Psoas muscle (tissue), 8 donors: Measurements from ENCODE around the gene TTC19. TPM values are rescaled to one million over a fixed set of nuclear protein-coding genes. Genes with fewer than 3 reads are reported as not detected.

Experiments used
- ATAC-seq, 4 donors: fragments of 200-7000 bp; cut with Tn5 transposase; one replicate each; pipeline ENCODE4 v1.9.1; 2020; ENCODE audit warnings: moderate library complexity in 3 of 4, mild to moderate bottlenecking in 2 of 4
- DNase-seq, 2 donors: peaks; one replicate each; pipeline ENCODE4 v3.0.0-alpha.2; 2020
- H3K27ac ChIP-seq: fragments of 200-600 bp; one replicate; pipeline ENCODE4 v1.8.0; 2022
- H3K27me3 ChIP-seq, 3 donors: fragments of 200-600 bp in 1 of 3; one replicate each; pipeline versions ENCODE4 v1.6.1 to v1.8.0; 2013 to 2022; ENCODE audit warnings: low read length in 2 of 3, mild to moderate bottlenecking in 2 of 3, moderate library complexity in 1 of 3; ENCODE audit not compliant: insufficient read depth in 3 of 3
- H3K36me3 ChIP-seq, 2 donors: fragments of 200-600 bp in 1 of 2; one replicate each; pipeline versions ENCODE4 v1.6.1 to v1.8.0; 2013 to 2022; ENCODE audit warnings: low read depth in 1 of 2, mild to moderate bottlenecking in 1 of 2, moderate library complexity in 1 of 2; ENCODE audit not compliant: insufficient read depth in 1 of 2
- H3K4me1 ChIP-seq: fragments of 200-600 bp; one replicate; pipeline ENCODE4 v1.8.0; 2022
- H3K4me3 ChIP-seq: fragments of 200-600 bp; one replicate; pipeline ENCODE4 v1.8.0; 2022; ENCODE audit warnings: mild to moderate bottlenecking
- H3K9me3 ChIP-seq: fragments of 200-600 bp; one replicate; pipeline ENCODE4 v1.8.0; 2022
- WGBS, 3 donors: extraction: QIAGEN DNeasy Blood & Tissue Kit; methylation state at CpG; one replicate each; pipeline versions ENCODE4 v1.1.6 to v1.1.7; 2013; 5-methylcytosine and 5-hydroxymethylcytosine counted together
- intact Hi-C, 2 donors: fragments of 100-400 bp; cut with DNase I; formaldehyde crosslinking; loops; one replicate each; pipeline versions ENCODE4 v1.11.0 to v1.14.2; 2022
- polyA plus RNA-seq, 3 donors: library from polyadenylated mRNA; stranded (reverse); fragments of 200-250 nt; gene quantifications; one replicate each; pipeline ENCODE4 v1.2.3, GENCODE V29; 2013
- total RNA-seq, 4 donors: library from RNA; stranded (reverse); fragmentation: NEBNext Ultra II Directional in 2 of 4; extraction: Animal tissue kit (Norgen Biotek cat#: 25700) in 2 of 4; gene quantifications; one replicate each; pipeline versions ENCODE4 v1.2.1 to v1.2.4, GENCODE V29; 2021 to 2023
- TF ChIP-seq, protein P1 (sequence below): fragments of 200-600 bp; IDR thresholded peaks from one replicate; pipeline ENCODE4 v1.8.0; 2022; ENCODE audit warnings: antibody characterized with exemption
- donor health status: healthy with polysubstance abuse.
- donor health status: DM: no; HTN: no; CAD: no; lungs with moderate emphysema.
- donor health status: Bipolar disorder and iron deficiency.
- donor health status: healthy.
- donor health status: DM: yes; HTN: yes; CAD: no.
- donor health status: DM: no; HTN: no; CAD: no.
- donor health status: DM: no; HTN: no; CAD: no.
- donor health status: DM: yes; HTN: yes; CAD: no.

The TTC19 gene
- total and polyA plus RNA-seq, 7 donors = 16.5 to 34.2 (median 27.2) TPM

DNA sequence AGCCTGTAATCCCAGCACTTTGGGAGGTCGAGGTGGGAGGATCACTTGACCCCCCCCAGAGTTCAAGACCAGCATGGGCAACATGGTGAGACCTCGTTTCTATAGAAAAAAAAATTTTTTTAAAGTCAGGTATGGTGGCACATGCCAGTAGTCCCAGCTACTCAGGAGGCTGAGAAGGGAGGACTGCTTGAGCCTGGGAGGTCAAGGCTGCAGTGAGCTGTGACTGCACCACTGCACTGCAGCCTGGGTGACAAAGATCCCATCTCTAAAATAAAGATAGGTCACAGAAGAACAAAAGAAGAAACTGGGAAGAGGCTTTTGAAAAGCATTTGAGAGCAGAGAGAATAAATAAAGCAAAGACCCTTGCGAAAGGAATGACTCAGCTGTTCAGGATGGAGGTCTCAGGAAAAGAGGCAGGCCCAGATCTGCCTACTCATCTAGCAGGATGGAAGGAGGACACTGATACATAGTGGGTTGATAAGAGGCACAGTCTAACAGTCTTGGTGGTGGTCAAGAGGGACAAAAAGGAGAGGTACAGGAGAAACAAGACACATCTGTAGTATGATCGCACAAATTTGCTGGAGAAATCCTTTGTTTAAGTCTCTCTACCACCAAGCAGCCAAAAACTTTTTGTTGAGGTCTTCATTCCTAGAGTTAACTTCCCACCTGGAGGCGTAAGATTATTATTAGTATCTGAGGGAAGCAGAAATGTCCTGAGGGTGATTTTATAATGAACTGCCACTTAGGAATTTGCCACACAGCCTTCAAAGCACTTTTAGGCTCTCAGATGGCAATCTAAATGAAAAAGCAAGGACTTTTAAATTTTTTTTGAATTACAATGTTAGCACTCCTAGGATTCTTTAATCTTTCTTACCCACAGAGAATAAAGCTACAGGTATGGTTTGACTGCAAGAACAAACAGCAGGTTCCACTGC lies 17.7 kb upstream of the TTC19 start:
- DNase-seq = no peak
- Histone ChIP-seq H3K4me1 (no peaks in the 10 kb centered on the region), H3K27me3 (no peaks in the 10 kb centered on the region), H3K4me3 (no peak overlapping the region), H3K27ac (no peak overlapping the region), H3K36me3 (peaks cover 23 to 86% of the 10 kb centered on the region in 2 donors), H3K9me3 (no peaks in the 10 kb centered on the region)
- intact Hi-C loops = no loop called here
- 77 to 84% (median 82%) methylated on average over 5 of the region's 5 CpGs for WGBS, 3 donors
- ATAC-seq = no peak
- TF ChIP-seq, protein P1, sequence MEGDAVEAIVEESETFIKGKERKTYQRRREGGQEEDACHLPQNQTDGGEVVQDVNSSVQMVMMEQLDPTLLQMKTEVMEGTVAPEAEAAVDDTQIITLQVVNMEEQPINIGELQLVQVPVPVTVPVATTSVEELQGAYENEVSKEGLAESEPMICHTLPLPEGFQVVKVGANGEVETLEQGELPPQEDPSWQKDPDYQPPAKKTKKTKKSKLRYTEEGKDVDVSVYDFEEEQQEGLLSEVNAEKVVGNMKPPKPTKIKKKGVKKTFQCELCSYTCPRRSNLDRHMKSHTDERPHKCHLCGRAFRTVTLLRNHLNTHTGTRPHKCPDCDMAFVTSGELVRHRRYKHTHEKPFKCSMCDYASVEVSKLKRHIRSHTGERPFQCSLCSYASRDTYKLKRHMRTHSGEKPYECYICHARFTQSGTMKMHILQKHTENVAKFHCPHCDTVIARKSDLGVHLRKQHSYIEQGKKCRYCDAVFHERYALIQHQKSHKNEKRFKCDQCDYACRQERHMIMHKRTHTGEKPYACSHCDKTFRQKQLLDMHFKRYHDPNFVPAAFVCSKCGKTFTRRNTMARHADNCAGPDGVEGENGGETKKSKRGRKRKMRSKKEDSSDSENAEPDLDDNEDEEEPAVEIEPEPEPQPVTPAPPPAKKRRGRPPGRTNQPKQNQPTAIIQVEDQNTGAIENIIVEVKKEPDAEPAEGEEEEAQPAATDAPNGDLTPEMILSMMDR = no peak

DNA sequence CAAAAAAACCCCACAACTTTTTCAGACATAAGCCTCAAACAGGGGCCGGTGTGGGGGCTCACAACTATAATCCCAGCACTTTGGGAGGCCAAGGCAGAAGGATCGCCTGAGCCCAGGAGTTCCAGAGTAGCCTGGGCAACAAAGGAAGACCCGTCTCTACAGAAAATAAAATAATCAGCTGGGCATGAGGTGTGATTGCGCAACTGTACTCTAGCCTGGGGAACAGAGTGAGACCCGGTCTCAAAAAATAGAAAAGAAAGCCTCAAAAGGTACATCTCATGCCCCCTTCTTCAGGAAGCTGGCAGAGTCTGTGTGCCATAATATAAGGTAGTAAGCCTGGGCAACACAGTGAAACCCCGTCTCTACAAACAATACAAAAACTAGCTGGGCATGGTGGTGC lies 3.3 kb upstream of the TTC19 start:
- Histone ChIP-seq H3K27me3 (no peaks in the 10 kb centered on the region), H3K27ac (no peak overlapping the region), H3K4me1 (peaks cover 13% of the 10 kb centered on the region), H3K4me3 (no peak overlapping the region), H3K36me3 (peaks cover 6 to 60% of the 10 kb centered on the region in 2 donors), H3K9me3 (no peaks in the 10 kb centered on the region)
- ATAC-seq (no peak), DNase-seq (no peak)
- TF ChIP-seq, protein P1 = no peak
- 75 to 83% (median 77%) methylated on average over 6 of the region's 6 CpGs for WGBS, 3 donors
- intact Hi-C loops = no loop called here

DNA sequence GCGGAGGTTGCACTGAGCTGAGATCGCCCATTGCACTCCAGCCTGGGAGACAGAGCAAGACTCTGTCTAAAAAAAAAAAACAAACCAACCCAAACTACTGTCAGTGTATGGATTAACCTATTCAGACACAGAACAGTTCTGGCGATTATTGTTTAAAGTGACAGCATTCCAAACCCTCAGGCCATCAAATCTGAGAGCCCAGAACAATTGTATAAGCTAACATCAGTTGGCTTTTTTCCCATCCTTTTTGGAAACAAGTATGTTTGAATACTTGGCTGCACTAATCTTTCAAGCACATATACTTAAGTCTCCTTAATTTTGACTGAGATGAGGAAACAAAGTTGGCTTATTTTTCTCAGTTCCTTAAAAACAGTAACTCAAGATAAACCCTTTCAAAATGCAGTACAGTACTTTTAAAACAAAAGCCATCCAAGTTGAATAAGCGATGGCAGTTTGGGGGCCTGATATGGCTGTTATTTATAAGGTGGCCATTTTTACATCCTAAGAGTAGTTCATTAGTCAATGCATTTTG lies 1.5 kb upstream of the TTC19 start:
- DNase-seq (no peak), ATAC-seq (no peak)
- 85 to 90% (median 88%) methylated on average over 4 of the region's 4 CpGs for WGBS, 3 donors
- H3K4me1 ChIP-seq = peaks cover 14% of the 10 kb centered on the region
- TF ChIP-seq, protein P1 = no peak
- peaks cover 6 to 60% of the 10 kb centered on the region in 2 donors for H3K36me3 ChIP-seq
- intact Hi-C loops = loop anchor here in 1 of 2 donors (2.0 kb wide), 2 partner anchors 53 to 171 kb away; partner anchors contain the start of gene ADORA2B
- H3K27ac ChIP-seq = peak overlapping the region; percentile 92
- no peaks in the 10 kb centered on the region for H3K27me3 ChIP-seq
- H3K9me3 ChIP-seq = no peaks in the 10 kb centered on the region
- H3K4me3 ChIP-seq = peak overlapping the region; percentile 80

DNA sequence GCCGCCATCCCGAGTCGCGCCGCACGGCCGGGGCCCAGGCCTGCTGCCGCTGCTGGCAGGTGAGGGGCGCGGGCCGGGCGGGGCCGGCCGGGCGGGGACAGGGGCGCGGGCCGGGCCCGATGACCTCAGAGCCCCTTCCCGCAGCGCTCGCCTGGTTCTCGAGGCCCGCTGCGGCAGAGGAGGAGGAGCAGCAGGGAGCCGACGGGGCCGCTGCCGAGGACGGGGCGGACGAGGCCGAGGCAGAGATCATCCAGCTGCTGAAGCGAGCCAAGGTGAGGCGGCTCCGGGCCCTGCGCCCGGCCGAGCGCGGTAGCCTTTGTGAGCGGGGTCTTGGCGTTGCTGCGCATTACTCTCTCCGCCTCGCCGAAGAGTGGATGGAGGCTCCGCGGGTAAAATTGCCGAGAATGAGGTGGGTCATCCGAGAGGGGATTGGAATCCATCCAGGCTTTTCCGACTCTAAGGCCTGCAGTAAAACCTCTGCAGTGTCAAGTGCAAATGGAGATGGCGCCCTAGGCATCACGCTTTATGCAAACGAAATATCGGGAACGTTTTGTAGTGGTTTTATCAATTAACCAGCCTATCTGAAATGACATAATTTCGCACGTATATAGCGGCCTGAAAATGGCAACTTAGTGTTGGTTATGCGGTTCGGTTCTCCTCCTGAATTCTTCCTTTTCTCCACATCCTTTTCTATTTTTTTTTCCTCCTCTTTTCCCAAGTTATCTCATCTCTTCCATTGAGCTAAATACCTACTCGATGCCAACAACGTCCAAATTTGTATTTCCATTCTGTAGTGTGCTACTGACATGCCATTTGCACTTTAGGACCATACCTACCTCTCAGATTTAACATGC lies 577 bp downstream of the TTC19 start:
- TF ChIP-seq, protein P1 = no peak
- 1 to 2% (median 1%) methylated on average over 41 to 64 of the region's 64 CpGs for WGBS, 3 donors
- Histone ChIP-seq H3K9me3 (no peaks in the 10 kb centered on the region), H3K4me1 (peaks cover 19% of the 10 kb centered on the region), H3K4me3 (peak overlapping the region; percentile 80), H3K36me3 (peaks cover 21 to 61% of the 10 kb centered on the region in 2 donors), H3K27me3 (no peaks in the 10 kb centered on the region), H3K27ac (peak overlapping the region; percentile 92)
- ATAC-seq (peak in 2 of 4 donors; percentile 39 to 48), DNase-seq (no peak)
- intact Hi-C loops = loop anchor here in 1 of 2 donors (2.0 kb wide), 2 partner anchors 55 to 173 kb away; partner anchors contain the start of gene ADORA2B
